Neural progenitor cell (in vitro differentiated cells): ENCODE data around the gene KLLN.

Source experiments
- CTCF ChIP-seq: fragments of 200-600 bp; sonication (generic); IDR thresholded peaks from 2 replicates; pipeline ENCODE4 v1.5.1; 2017; ENCODE audit warnings: antibody characterized with exemption, mild to moderate bottlenecking
- EZH2phosphoT487 ChIP-seq: fragments of 200-600 bp; sonication (generic); IDR thresholded peaks from 2 replicates; pipeline ENCODE4 v1.6.1; 2017; ENCODE audit warnings: antibody characterized with exemption

- TF ChIP-seq CTCF (no peak), EZH2phosphoT487 (no peak)
These were observed 9.5 kb upstream of the KLLN start for GRCh38 chr10:87872828-87873227.
